ENCODE data around the gene ZNF790.

The ZNF790 gene
- total RNA-seq = 2.4 to 5.6 (median 3.5) reads per million in 3 donors

DNA sequence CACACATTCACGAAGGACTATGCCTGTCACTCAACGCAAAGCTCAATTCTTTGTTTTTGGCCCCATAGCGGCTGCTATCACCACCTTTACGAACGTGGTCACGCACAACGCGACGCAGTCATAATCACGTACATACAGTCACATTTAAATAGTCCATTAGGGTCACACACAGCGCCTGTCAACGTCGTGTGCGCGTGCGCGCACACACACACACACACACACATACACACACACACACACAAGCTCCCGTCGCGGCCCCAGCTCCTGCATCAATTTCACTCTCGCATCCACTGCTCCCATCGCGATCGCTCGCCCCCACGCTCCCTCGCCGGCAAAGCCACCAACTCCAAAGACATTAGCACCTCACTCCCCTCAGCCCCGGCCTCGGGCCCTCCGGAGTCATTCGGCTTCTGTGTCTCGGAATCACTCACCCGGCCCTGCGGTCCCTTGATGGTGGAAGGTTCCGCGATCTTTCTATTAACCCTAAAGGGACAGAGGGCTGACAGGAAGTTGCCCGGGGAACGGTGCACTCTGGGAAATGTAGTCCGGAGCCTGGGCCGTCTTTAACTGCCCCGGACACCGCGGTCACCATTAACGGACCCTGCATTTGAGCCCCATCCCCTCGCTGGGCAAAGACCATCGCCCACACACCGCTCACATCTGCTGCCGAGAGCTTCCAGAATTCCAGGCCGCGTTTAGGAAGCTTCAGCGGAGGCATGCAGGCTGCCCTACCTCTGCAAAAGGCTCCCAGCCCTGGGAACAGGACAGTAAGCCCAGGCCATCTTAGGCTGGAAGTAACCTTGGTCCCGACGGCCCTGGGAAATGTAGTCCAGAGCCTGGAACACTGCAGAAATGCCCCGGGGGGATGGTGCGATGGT, at the start of gene ZNF790:
Gene ZNF790 (minus strand): TSS at position 482 of the 878 bp plus-strand sequence. CDS start 12,768 bp downstream, outside the sequence.
- H3K27me3 ChIP-seq (replicated peaks; ENCODE audit: control insufficient read depth, insufficient read depth, low read length, poor library complexity, severe bottlenecking) = no peaks in the 10 kb centered on the region
- DNase-seq = peak; percentile 63 to 78 (median 76)
- H3K4me3 ChIP-seq (ENCODE audit: insufficient read depth, low read depth, low read length, poor library complexity, severe bottlenecking) = peak within 1 kb of the TSS; percentile 78
- H3K9me3 ChIP-seq (ENCODE audit: control insufficient read depth, low read length) = no peaks in the 10 kb centered on the region
- peaks cover 10% of the 10 kb centered on the region for H3K36me3 ChIP-seq (ENCODE audit: control insufficient read depth, insufficient read depth, low read length)
- H3K27ac ChIP-seq (ENCODE audit: insufficient read depth, low read length, poor library complexity, severe bottlenecking) = peak within 1 kb of the TSS; percentile 76
- peaks cover 4% of the 10 kb centered on the region for H3K4me1 ChIP-seq (ENCODE audit: control insufficient read depth, insufficient read depth, low read length, poor library complexity, severe bottlenecking)

DNA sequence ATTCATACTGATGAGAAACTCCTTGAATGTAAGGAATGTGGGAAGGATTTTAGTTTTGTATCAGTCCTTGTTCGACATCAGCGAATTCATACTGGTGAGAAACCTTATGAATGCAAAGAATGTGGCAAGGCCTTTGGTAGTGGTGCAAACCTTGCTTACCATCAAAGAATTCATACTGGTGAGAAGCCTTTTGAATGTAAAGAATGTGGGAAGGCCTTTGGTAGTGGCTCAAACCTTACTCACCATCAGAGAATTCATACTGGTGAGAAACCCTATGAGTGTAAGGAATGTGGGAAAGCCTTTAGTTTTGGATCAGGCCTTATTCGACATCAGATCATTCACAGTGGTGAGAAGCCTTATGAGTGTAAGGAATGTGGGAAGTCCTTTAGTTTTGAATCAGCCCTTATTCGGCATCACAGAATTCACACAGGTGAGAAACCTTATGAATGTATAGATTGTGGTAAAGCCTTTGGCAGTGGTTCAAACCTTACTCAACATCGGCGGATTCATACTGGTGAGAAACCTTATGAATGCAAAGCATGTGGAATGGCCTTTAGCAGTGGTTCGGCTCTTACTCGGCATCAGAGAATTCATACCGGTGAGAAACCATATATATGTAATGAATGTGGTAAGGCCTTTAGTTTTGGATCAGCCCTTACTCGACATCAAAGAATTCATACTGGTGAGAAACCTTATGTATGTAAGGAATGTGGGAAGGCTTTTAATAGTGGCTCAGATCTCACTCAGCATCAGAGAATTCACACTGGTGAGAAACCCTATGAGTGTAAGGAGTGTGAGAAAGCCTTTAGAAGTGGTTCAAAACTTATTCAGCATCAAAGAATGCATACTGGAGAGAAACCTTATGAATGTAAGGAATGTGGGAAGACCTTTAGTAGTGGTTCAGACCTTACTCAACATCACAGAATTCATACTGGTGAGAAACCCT, 39.1 kb upstream of the ZNF790 start:
- no peak overlapping the region for H3K27ac ChIP-seq (ENCODE audit: insufficient read depth, low read length, poor library complexity, severe bottlenecking)
- H3K27me3 ChIP-seq (replicated peaks; ENCODE audit: control insufficient read depth, insufficient read depth, low read length, poor library complexity, severe bottlenecking) = no peaks in the 10 kb centered on the region
- peaks cover 67% of the 10 kb centered on the region for H3K9me3 ChIP-seq (ENCODE audit: control insufficient read depth, low read length)
- H3K36me3 ChIP-seq (ENCODE audit: control insufficient read depth, insufficient read depth, low read length) = peaks cover 38% of the 10 kb centered on the region
- peak overlapping the region; percentile 13 for H3K4me3 ChIP-seq (ENCODE audit: insufficient read depth, low read depth, low read length, poor library complexity, severe bottlenecking)
- DNase-seq = no peak
- no peaks in the 10 kb centered on the region for H3K4me1 ChIP-seq (ENCODE audit: control insufficient read depth, insufficient read depth, low read length, poor library complexity, severe bottlenecking)

- peaks cover 7% of the 10 kb centered on the region for H3K4me1 ChIP-seq (ENCODE audit: control insufficient read depth, insufficient read depth, low read length, poor library complexity, severe bottlenecking)
- no peak overlapping the region for H3K4me3 ChIP-seq (ENCODE audit: insufficient read depth, low read depth, low read length, poor library complexity, severe bottlenecking)
- H3K9me3 ChIP-seq (ENCODE audit: control insufficient read depth, low read length) = peaks cover 2% of the 10 kb centered on the region
- no peak for DNase-seq
- H3K27me3 ChIP-seq (replicated peaks; ENCODE audit: control insufficient read depth, insufficient read depth, low read length, poor library complexity, severe bottlenecking) = no peaks in the 10 kb centered on the region
- H3K27ac ChIP-seq (ENCODE audit: insufficient read depth, low read length, poor library complexity, severe bottlenecking) = no peak overlapping the region
- H3K36me3 ChIP-seq (ENCODE audit: control insufficient read depth, insufficient read depth, low read length) = peaks cover 12% of the 10 kb centered on the region
These were observed 13.7 kb upstream of the ZNF790 start for GRCh38 chr19:36851898-36852297.

DNA sequence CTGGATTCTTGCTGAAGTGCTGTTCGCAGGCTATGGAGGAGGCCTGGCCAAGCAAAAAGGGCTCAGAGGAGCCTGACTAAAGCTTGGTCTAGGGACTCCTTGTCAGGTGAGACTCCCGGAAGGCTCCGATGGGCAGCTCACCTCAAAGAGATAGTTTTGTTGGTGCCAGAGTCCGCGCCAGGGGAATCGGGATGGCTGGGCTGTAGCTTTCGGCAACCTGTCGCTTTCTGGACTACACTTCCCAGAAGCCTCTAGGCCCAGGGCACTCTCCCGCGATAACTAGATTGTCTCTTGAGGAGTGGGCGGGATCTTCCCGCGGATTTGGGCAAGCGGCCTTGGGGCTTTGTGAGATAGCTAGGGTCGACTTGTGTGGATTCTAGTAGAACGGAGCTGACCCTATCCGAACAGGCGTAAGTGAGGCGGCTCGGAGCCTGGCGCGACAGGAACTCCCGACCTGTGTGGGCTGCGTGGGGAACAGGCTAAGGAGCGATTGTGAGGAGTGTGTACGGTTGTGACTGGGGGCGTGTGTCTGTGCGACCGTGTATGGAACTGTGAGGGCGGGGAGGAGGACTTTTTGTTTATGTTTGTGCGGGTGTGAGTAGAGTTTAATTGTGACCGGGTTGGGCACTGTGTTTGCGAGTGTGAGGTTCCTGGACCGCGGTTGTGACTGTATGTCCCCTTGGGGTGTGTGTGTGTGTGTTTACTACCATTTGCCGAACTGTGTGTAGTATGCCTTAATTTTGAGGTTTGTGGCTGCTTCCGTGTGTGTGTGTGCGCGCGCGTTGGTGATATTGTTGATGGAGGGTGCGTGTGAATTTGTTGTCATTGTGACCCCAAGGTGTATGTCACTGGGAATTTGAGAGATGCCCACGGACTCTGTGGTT, 12.6 kb upstream of the ZNF790 start, which contains the start of gene ZNF345:
Gene ZNF345 (plus strand): TSS at position 318 of the 884 bp plus-strand sequence. CDS start 25,955 bp downstream, outside the sequence.
- peak within 1 kb of the TSS; percentile 85 for H3K4me3 ChIP-seq (ENCODE audit: insufficient read depth, low read depth, low read length, poor library complexity, severe bottlenecking)
- H3K27ac ChIP-seq (ENCODE audit: insufficient read depth, low read length, poor library complexity, severe bottlenecking) = peak within 1 kb of the TSS; percentile 84
- peak; percentile 62 to 81 (median 80) for DNase-seq
- H3K9me3 ChIP-seq (ENCODE audit: control insufficient read depth, low read length) = peaks cover 2% of the 10 kb centered on the region
- H3K27me3 ChIP-seq (replicated peaks; ENCODE audit: control insufficient read depth, insufficient read depth, low read length, poor library complexity, severe bottlenecking) = no peaks in the 10 kb centered on the region
- H3K36me3 ChIP-seq (ENCODE audit: control insufficient read depth, insufficient read depth, low read length) = peaks cover 12% of the 10 kb centered on the region
- H3K4me1 ChIP-seq (ENCODE audit: control insufficient read depth, insufficient read depth, low read length, poor library complexity, severe bottlenecking) = peaks cover 7% of the 10 kb centered on the region

DNA sequence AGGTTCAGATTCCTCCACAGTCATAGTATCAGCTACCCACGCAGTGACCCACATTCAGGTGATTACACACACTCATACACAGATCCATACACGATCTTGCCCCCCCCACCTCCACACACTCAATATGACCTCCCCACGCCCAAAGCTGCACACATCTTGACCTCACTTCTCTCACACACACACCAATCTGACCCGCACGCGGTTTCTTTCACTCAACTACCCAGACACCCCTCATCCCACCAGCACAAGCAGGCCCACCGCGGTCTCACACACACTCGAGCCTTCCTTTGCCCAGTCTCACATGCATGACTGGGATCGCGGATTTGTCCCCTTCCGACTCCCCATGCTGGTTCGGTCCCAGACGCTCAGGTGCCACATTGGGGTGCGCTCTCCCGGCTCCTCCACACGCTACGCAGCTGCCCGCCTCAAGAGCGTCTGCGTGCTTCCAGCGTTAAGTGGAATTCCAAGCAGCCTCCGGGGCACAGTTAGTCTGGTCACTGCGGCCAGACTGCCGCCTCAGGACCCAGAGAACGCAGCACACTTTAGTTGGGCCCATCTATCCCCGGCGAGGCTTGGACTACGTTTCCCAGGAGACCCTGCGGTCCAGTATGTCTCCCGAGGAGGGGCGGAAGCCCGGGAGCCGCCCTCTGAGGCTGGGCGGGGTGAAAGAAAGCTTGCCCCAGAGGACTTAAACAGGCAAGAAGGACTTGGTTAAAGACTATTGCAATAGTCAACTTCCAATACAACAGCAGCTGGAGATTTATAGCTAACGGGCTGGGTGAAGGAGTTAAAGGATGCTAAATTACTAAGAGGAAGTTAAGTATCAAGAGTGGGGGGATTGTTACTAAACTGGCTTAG, 11.7 kb upstream of the ZNF790 start:
- DNase-seq = peak; percentile 68 to 83 (median 82)
- Histone ChIP-seq H3K36me3 (ENCODE audit: control insufficient read depth, insufficient read depth, low read length) (peaks cover 12% of the 10 kb centered on the region), H3K9me3 (ENCODE audit: control insufficient read depth, low read length) (peaks cover 2% of the 10 kb centered on the region), H3K27me3 (replicated peaks; ENCODE audit: control insufficient read depth, insufficient read depth, low read length, poor library complexity, severe bottlenecking) (no peaks in the 10 kb centered on the region), H3K4me1 (ENCODE audit: control insufficient read depth, insufficient read depth, low read length, poor library complexity, severe bottlenecking) (peaks cover 7% of the 10 kb centered on the region), H3K27ac (ENCODE audit: insufficient read depth, low read length, poor library complexity, severe bottlenecking) (peak overlapping the region; percentile 84), H3K4me3 (ENCODE audit: insufficient read depth, low read depth, low read length, poor library complexity, severe bottlenecking) (peak overlapping the region; percentile 85)

- Histone ChIP-seq H3K9me3 (ENCODE audit: control insufficient read depth, low read length) (no peaks in the 10 kb centered on the region), H3K4me3 (ENCODE audit: insufficient read depth, low read depth, low read length, poor library complexity, severe bottlenecking) (no peak overlapping the region), H3K36me3 (ENCODE audit: control insufficient read depth, insufficient read depth, low read length) (peaks cover 4% of the 10 kb centered on the region), H3K4me1 (ENCODE audit: control insufficient read depth, insufficient read depth, low read length, poor library complexity, severe bottlenecking) (peaks cover 7% of the 10 kb centered on the region), H3K27me3 (replicated peaks; ENCODE audit: control insufficient read depth, insufficient read depth, low read length, poor library complexity, severe bottlenecking) (no peaks in the 10 kb centered on the region), H3K27ac (ENCODE audit: insufficient read depth, low read length, poor library complexity, severe bottlenecking) (no peak overlapping the region)
- DNase-seq = no peak
These were observed 9.8 kb upstream of the ZNF790 start for GRCh38 chr19:36847968-36848367.

DNA sequence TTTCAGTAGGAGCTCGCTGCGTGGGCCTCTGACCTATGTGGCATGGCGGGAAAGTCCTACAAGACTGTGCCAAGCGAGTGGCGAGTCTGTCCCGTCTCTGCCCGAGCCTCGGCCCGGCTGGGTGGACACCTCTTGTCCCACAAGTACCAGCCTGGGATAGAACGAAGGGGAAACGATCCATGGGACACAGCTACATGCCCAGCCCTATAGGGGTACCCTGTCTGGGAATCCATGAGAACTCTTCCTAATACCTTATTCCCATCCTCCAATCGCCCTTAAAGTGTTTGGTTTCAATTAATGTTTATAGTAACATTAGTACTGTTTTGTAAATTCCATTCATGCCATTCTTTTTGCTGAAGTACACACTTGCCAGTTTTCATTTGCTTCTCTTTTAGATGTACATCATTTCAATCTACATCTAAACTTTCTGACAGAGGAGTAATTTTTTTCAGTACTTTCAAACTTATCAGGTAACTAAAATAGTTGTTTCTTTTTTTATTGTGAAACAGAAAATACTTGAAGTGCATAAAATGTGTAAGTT, 667 bp upstream of the ZNF790 start:
- Histone ChIP-seq H3K27me3 (replicated peaks; ENCODE audit: control insufficient read depth, insufficient read depth, low read length, poor library complexity, severe bottlenecking) (no peaks in the 10 kb centered on the region), H3K4me3 (ENCODE audit: insufficient read depth, low read depth, low read length, poor library complexity, severe bottlenecking) (peak overlapping the region; percentile 78), H3K9me3 (ENCODE audit: control insufficient read depth, low read length) (no peaks in the 10 kb centered on the region), H3K36me3 (ENCODE audit: control insufficient read depth, insufficient read depth, low read length) (peaks cover 5% of the 10 kb centered on the region), H3K27ac (ENCODE audit: insufficient read depth, low read length, poor library complexity, severe bottlenecking) (peak overlapping the region; percentile 76), H3K4me1 (ENCODE audit: control insufficient read depth, insufficient read depth, low read length, poor library complexity, severe bottlenecking) (peaks cover 4% of the 10 kb centered on the region)
- no peak for DNase-seq

GRCh38 chr19:36837176-36837905, 846 bp downstream of the ZNF790 start:
- Histone ChIP-seq H3K27me3 (replicated peaks; ENCODE audit: control insufficient read depth, insufficient read depth, low read length, poor library complexity, severe bottlenecking) (no peaks in the 10 kb centered on the region), H3K4me3 (ENCODE audit: insufficient read depth, low read depth, low read length, poor library complexity, severe bottlenecking) (peak overlapping the region; percentile 78), H3K9me3 (ENCODE audit: control insufficient read depth, low read length) (peaks cover 3% of the 10 kb centered on the region), H3K27ac (ENCODE audit: insufficient read depth, low read length, poor library complexity, severe bottlenecking) (peak overlapping the region; percentile 76), H3K4me1 (ENCODE audit: control insufficient read depth, insufficient read depth, low read length, poor library complexity, severe bottlenecking) (peaks cover 4% of the 10 kb centered on the region), H3K36me3 (ENCODE audit: control insufficient read depth, insufficient read depth, low read length) (peaks cover 16% of the 10 kb centered on the region)
- DNase-seq = no peak
